Parathyroid adenoma (tissue), 2 donors: ENCODE data around the gene TUBA4A.
A peak's percentile ranks its signal among the peaks of the same experiment; 100 is the strongest.

Source experiments
- H2AFZ ChIP-seq: fragments of 300-600 bp; sonication (generic); one replicate; pipeline ENCODE4 v1.7.0; 2017; ENCODE audit warnings: antibody characterized with exemption, mild to moderate bottlenecking
- H3K27ac ChIP-seq: fragments of 300-600 bp; sonication (generic); one replicate; pipeline ENCODE4 v1.7.0; 2017
- H3K27me3 ChIP-seq: fragments of 300-600 bp; sonication (generic); one replicate; pipeline ENCODE4 v1.7.0; 2017; ENCODE audit warnings: low read length; ENCODE audit not compliant: control insufficient read depth, insufficient read depth
- H3K36me3 ChIP-seq: fragments of 300-600 bp; sonication (generic); one replicate; pipeline ENCODE4 v1.7.0; 2017; ENCODE audit warnings: low read length; ENCODE audit not compliant: control insufficient read depth, insufficient read depth
- H3K4me1 ChIP-seq: fragments of 300-600 bp; sonication (generic); one replicate; pipeline ENCODE4 v1.7.0; 2017; ENCODE audit warnings: control low read depth
- H3K4me2 ChIP-seq: fragments of 300-600 bp; sonication (generic); one replicate; pipeline ENCODE4 v1.7.0; 2017; ENCODE audit warnings: low read length
- H3K4me3 ChIP-seq: fragments of 300-600 bp; sonication (generic); one replicate; pipeline ENCODE4 v1.7.0; 2017; ENCODE audit warnings: low read depth, low read length
- H3K79me2 ChIP-seq: fragments of 300-600 bp; sonication (generic); one replicate; pipeline ENCODE4 v1.7.0; 2017; ENCODE audit warnings: control low read depth
- H3K9ac ChIP-seq: fragments of 300-600 bp; sonication (generic); one replicate; pipeline ENCODE4 v1.7.0; 2017; ENCODE audit warnings: mild to moderate bottlenecking
- H3K9me3 ChIP-seq: fragments of 300-600 bp; sonication (generic); one replicate; pipeline ENCODE4 v1.7.0; 2017; ENCODE audit warnings: low read length; ENCODE audit not compliant: control insufficient read depth
- TF ChIP-seq, protein P1 (sequence below): fragments of 300-600 bp; sonication (generic); IDR thresholded peaks from one replicate; pipeline ENCODE4 v1.7.0; 2017; ENCODE audit warnings: antibody characterized with exemption, mild to moderate bottlenecking
- donor health status: primary hyperparathyroidism.

The TUBA4A gene

DNA sequence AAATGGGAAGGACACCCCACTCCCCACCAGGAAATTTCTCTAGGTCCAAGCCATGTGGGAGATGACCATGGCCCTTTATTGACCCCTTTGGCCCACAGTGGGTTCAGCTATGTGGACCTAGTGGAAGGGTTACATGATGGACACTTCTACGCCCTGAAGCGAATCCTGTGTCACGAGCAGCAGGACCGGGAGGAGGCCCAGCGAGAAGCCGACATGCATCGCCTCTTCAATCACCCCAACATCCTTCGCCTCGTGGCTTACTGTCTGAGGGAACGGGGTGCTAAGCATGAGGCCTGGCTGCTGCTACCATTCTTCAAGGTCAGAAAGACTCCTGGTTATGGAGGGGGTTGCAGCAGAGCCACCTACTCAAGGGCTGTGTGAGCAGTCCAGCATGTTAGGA lies 7.2 kb downstream of the TUBA4A start:
- H3K9ac ChIP-seq, result no peak overlapping the region

DNA sequence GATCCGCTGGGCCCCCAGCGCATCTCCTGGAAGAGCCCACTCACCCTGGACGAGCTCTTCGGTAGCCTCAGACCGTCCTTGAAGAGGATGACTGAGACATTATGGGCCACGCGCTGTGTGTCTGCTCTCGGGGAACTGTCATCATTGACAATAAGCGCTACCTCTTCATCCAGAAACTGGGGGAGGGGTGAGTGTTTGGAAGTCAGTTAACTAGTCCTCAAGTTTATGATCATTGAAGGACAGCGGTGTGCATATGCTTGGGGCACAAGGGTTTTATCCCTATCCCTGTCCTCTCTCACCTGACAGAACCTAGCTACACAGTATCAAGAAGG lies 7.9 kb downstream of the TUBA4A start:
- Histone ChIP-seq H3K36me3 (no peaks in the 10 kb centered on the region), H3K4me1 (peaks cover 25% of the 10 kb centered on the region), H3K27me3 (no peaks in the 10 kb centered on the region), H3K79me2 (no peaks in the 10 kb centered on the region), H2AFZ (peak overlapping the region; percentile 85), H3K27ac (peak overlapping the region; percentile 89), H3K4me3 (peak overlapping the region; percentile 91), H3K4me2 (peak overlapping the region; percentile 89), H3K9me3 (no peaks in the 10 kb centered on the region), H3K9ac (peak overlapping the region; percentile 20)
- TF ChIP-seq, protein P1, sequence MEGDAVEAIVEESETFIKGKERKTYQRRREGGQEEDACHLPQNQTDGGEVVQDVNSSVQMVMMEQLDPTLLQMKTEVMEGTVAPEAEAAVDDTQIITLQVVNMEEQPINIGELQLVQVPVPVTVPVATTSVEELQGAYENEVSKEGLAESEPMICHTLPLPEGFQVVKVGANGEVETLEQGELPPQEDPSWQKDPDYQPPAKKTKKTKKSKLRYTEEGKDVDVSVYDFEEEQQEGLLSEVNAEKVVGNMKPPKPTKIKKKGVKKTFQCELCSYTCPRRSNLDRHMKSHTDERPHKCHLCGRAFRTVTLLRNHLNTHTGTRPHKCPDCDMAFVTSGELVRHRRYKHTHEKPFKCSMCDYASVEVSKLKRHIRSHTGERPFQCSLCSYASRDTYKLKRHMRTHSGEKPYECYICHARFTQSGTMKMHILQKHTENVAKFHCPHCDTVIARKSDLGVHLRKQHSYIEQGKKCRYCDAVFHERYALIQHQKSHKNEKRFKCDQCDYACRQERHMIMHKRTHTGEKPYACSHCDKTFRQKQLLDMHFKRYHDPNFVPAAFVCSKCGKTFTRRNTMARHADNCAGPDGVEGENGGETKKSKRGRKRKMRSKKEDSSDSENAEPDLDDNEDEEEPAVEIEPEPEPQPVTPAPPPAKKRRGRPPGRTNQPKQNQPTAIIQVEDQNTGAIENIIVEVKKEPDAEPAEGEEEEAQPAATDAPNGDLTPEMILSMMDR, result no peak

More for the DNA sequence above, 7.2 kb downstream of the TUBA4A start:
- TF ChIP-seq, protein P1, result no peak
- Histone ChIP-seq H3K27me3 (no peaks in the 10 kb centered on the region), H3K36me3 (no peaks in the 10 kb centered on the region), H3K79me2 (no peaks in the 10 kb centered on the region), H3K4me2 (no peak overlapping the region), H3K4me3 (no peak overlapping the region), H2AFZ (no peak overlapping the region), H3K9me3 (no peaks in the 10 kb centered on the region), H3K4me1 (peaks cover 25% of the 10 kb centered on the region), H3K27ac (no peak overlapping the region)

DNA sequence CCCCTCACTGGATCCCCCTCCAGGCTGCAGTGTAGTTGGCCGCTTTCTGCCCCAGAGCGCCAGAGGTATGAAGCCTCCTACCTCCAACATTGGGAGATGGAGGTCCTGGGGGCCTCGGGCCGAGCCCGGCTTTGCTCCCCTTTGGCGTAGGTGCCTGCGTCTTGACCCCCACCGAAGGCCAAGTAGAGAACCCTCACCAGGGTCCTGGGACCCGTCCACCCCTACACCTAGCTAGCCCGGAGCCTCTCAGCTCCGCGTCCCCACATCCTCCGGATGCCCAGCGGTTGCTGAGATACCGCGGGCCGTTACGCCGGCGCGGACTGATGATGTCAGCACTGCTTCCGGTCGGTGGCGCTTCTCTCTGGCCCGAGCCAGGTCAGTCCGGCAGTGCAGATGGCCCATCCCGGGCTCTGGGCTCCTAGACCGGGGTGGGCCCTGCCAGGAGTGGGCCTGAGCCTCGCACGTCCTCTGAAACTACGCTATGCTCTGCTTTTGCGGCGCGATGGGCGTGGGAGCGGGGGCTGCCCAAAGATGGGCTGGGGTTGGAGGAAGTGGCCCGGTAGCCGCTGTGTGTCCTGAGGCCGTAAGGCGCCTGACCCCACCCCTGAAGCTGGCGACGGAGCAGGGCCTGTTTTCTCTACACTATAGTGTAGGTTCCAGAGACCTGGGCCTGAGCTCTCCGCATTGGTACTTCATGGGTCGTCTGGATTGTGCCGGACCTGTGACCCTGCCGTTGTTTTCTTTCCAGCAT lies 8.4 kb downstream of the TUBA4A start, which contains the start of the genes GLB1L and STK16:
TSS of gene GLB1L (minus strand) at position 297 of the 751 bp plus-strand sequence. CDS start 1,871 bp downstream, outside the sequence.
TSS of gene STK16 (plus strand) at position 332 of the 751 bp plus-strand sequence. CDS start 521 bp downstream, outside the sequence.
- TF ChIP-seq, protein P1, result no peak
- H3K27me3 ChIP-seq, result no peaks in the 10 kb centered on the region
- peak within 1 kb of the TSS; percentile 89 for H3K4me2 ChIP-seq
- H3K9me3 ChIP-seq, result no peaks in the 10 kb centered on the region
- peak within 1 kb of the TSS; percentile 91 for H3K4me3 ChIP-seq
- peak within 1 kb of the TSS; percentile 20 for H3K9ac ChIP-seq
- H3K4me1 ChIP-seq, result peaks cover 22% of the 10 kb centered on the region
- H3K27ac ChIP-seq, result peak within 1 kb of the TSS; percentile 89
- H2AFZ ChIP-seq, result peak within 1 kb of the TSS; percentile 85
- H3K36me3 ChIP-seq, result no peaks in the 10 kb centered on the region
- H3K79me2 ChIP-seq, result no peaks in the 10 kb centered on the region

DNA sequence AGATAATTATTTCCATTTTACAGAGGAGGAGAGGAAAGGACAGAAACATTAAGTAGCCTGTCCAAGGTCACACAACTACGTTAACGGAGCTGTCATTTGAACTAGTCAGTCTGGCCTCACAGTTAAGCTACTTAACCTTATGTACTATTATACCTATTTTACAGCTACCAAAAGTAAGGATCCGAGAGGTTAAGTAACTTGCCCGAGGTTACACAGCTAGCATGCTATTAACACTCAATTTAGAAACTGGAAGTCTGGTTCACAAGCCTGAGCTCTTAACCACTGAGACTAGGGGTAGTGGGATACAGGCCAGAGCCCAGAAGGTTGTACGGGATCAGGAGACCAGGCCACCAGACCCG lies 8.9 kb downstream of the TUBA4A start:
- Histone ChIP-seq H3K4me2 (peak overlapping the region; percentile 89), H3K4me1 (peaks cover 16% of the 10 kb centered on the region), H3K4me3 (peak overlapping the region; percentile 91), H3K79me2 (no peaks in the 10 kb centered on the region), H3K9me3 (no peaks in the 10 kb centered on the region), H3K36me3 (no peaks in the 10 kb centered on the region), H3K27ac (peak overlapping the region; percentile 89), H2AFZ (peak overlapping the region; percentile 85), H3K9ac (peak overlapping the region; percentile 20), H3K27me3 (no peaks in the 10 kb centered on the region)
- TF ChIP-seq, protein P1, result no peak
